ENCODE results near the gene PTPN20. TPM values are rescaled to one million over a fixed set of nuclear protein-coding genes. Genes with fewer than 3 reads are reported as not detected.
A peak's percentile ranks its signal among the peaks of the same experiment; 100 is the strongest.
"Not testable (repeated sequence)": the region's sequence is repeated elsewhere in the genome, so short reads cannot be mapped to it uniquely, and the experiment has no call there.

PTPN20 gene
- total and polyA plus RNA-seq, 8 donors, result 0.37 to 15.2 (median 1.6) TPM; not detected in 2

DNA sequence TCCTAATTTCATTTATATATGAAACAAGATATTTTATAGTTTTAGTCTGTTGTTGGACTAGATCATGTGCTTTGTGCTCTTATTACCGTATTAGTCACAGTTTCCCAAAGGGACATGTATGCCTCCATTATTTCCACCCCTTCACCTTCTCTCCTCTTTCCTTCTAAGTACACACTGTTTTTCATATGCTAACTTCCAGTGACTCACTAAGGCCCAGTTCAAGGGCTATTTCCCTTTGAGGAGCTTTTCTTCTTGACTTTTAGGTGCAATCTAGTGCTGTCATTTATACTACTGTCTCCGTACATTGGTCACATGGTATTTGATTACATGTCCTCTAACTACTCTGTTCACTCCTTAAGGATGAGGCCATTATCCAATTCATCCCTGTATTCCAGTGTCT is 55.8 kb downstream of the PTPN20 start:
- intact Hi-C loops (cut with DNase I; ENCODE audit: low total_unique reads); H3K27ac ChIP-seq; H3K4me1 ChIP-seq; H3K9me3 ChIP-seq; H3K4me3 ChIP-seq; H3K27me3 ChIP-seq; DNase-seq; H3K36me3 ChIP-seq: not testable (repeated sequence)
- whole genome bisulfite sequencing, 5 donors, result 97 to 100% (median 100%) methylated on average over 1 of the region's 2 CpGs

DNA sequence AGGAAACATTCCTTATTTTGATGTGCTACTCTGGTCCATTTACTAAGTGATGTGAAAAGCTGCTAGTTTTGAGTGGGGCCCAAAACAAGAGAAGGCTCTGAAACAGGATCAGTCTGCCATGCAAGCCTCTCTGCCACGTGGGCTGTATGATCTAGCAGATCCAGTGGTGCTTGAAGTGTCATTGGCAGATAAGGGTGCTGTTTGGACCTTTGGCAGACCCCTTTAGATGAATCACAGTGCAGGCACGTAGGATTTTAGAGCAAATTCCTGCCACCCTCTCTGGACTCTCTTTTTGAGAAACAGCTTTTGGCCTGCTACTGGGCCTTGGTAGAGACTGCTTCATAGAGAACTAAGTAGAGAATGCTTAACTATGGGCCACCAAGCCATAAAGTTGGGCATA is 69.0 kb downstream of the PTPN20 start:
- H3K4me1 ChIP-seq; intact Hi-C loops (cut with DNase I; ENCODE audit: low total_unique reads); H3K27me3 ChIP-seq; DNase-seq; H3K27ac ChIP-seq; H3K4me3 ChIP-seq; H3K36me3 ChIP-seq; H3K9me3 ChIP-seq: not testable (repeated sequence)
- WGBS, 5 donors, result no CpG with 5 or more reads among the region's 2 CpGs

DNA sequence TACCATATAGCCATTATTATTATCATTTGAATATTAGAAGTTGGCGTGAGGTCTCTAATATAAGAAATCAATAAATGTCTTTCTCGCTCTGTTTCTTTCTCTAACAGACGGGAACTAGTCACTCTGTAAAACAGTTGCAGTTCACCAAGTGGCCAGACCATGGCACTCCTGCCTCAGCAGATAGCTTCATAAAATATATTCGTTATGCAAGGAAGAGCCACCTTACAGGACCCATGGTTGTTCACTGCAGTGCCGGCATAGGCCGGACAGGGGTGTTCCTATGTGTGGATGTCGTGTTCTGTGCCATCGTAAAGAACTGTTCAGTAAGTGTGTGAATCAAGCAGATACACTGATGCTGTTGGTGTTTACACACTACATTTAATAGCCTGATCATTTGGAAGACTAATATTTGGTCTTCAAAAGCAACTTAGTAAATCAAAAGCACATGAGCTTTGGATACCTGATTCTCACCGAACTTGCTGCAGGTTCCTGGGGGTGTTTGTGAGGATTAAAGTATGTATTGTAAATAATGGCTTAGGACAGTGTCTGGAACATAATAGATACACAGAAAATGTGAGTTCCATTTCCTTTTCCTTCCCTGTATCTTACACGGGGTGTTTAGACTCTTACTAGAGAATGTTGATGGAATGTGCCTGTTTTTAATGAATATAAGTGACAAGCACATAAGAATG is 76.2 kb downstream of the PTPN20 start:
- H3K36me3 ChIP-seq; DNase-seq; intact Hi-C loops (cut with DNase I; ENCODE audit: low total_unique reads); H3K27me3 ChIP-seq; H3K4me1 ChIP-seq; H3K9me3 ChIP-seq; H3K27ac ChIP-seq; H3K4me3 ChIP-seq: not testable (repeated sequence)
- no CpG with 5 or more reads among the region's 10 CpGs for WGBS, 5 donors

DNA sequence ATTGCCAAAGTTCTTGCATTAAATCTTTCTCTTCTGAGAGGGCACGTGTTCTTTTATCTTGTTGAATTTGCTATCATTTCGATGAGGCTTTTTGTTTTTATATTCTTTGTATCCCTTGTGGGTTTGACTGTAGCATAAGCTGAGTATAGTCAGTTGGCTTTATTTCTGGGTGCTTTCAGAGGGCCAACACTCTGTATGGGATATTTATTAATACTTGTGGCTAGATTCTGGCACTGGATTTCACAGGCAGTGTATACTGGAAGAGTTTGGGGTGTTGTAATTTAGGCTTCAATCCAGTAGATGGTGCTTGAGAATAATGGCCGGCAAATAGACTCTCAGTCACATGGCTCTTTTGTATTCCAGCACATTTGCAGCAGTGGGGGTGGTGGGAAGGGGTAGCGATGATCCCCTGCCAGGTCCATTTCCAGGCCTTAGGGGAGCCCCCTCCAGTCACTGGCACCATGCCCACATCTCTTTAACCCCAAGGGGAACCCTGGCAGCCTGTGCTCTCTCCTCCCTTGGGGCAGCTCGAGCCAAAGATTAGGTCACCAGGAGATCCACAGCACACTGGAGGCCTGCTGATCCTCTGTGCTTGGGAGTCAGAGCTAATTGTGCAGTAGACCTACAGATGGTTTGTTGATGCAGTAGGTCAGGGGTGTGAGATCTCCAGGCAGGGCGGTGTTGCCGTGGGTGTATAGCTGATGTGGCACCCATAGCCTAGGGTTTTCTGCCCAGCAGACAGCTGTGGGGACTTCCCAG is 81.8 kb downstream of the PTPN20 start:
- no peaks in the 10 kb centered on the region for H3K27me3 ChIP-seq
- H3K36me3 ChIP-seq, result no peaks in the 10 kb centered on the region
- H3K4me3 ChIP-seq, result no peak overlapping the region
- peak in 1 of 2 donors; percentile 62 for DNase-seq
- TF ChIP-seq, protein P1, sequence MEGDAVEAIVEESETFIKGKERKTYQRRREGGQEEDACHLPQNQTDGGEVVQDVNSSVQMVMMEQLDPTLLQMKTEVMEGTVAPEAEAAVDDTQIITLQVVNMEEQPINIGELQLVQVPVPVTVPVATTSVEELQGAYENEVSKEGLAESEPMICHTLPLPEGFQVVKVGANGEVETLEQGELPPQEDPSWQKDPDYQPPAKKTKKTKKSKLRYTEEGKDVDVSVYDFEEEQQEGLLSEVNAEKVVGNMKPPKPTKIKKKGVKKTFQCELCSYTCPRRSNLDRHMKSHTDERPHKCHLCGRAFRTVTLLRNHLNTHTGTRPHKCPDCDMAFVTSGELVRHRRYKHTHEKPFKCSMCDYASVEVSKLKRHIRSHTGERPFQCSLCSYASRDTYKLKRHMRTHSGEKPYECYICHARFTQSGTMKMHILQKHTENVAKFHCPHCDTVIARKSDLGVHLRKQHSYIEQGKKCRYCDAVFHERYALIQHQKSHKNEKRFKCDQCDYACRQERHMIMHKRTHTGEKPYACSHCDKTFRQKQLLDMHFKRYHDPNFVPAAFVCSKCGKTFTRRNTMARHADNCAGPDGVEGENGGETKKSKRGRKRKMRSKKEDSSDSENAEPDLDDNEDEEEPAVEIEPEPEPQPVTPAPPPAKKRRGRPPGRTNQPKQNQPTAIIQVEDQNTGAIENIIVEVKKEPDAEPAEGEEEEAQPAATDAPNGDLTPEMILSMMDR (IDR thresholded peaks at IDR 0.05), result peak in 1 of 7 experiments; percentile 15
- TF ChIP-seq EP300 (IDR thresholded peaks at IDR 0.05) (no peak), POLR2A (IDR thresholded peaks at IDR 0.05) (no peak), POLR2AphosphoS5 (IDR thresholded peaks at IDR 0.05) (no peak)
- intact Hi-C loops (cut with DNase I; ENCODE audit: low total_unique reads), result no loop called here
- H3K27ac ChIP-seq, result peak overlapping the region in 2 of 5 donors; percentile 40 to 43
- WGBS, 5 donors, result 46 to 67% (median 61%) methylated on average over 5 to 7 of the region's 7 CpGs
- no peaks in the 10 kb centered on the region for H3K4me1 ChIP-seq
- peaks cover 0 to 3% (median 0%) of the 10 kb centered on the region in 4 donors for H3K9me3 ChIP-seq

DNA sequence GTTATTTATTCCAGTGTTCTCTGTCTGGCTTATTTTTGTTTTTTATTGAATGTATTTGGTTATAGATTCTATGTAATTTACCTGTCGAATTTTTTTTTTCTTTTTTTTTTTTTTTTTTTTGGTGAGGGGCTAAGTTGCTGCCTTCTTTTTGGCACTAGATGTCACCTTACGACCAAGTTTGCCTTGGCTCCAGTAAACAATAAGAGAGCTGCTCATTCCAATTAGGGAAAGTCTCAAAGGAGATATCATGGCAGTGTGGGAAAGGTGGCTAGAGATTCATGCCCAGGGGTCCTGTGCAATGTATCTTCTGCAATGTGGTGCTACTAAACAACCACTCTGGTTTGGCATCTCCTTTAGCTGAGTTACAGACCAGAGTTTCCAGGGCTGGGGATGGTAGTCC is 84.0 kb downstream of the PTPN20 start:
- H3K4me1 ChIP-seq, result no peaks in the 10 kb centered on the region
- no peak overlapping the region for H3K4me3 ChIP-seq
- intact Hi-C loops (cut with DNase I; ENCODE audit: low total_unique reads), result no loop called here
- 46 to 60% (median 58%) methylated on average over 1 to 2 of the region's 2 CpGs for WGBS, 5 donors
- H3K9me3 ChIP-seq, result peaks cover 0 to 3% (median 0%) of the 10 kb centered on the region in 4 donors
- H3K36me3 ChIP-seq, result no peaks in the 10 kb centered on the region
- H3K27ac ChIP-seq, result no peak overlapping the region
- no peak for DNase-seq
- H3K27me3 ChIP-seq, result no peaks in the 10 kb centered on the region
- TF ChIP-seq EP300 (IDR thresholded peaks at IDR 0.05), result no peak
- no peak for TF ChIP-seq POLR2A (IDR thresholded peaks at IDR 0.05)
- TF ChIP-seq, protein P1 (IDR thresholded peaks at IDR 0.05), result no peak

DNA sequence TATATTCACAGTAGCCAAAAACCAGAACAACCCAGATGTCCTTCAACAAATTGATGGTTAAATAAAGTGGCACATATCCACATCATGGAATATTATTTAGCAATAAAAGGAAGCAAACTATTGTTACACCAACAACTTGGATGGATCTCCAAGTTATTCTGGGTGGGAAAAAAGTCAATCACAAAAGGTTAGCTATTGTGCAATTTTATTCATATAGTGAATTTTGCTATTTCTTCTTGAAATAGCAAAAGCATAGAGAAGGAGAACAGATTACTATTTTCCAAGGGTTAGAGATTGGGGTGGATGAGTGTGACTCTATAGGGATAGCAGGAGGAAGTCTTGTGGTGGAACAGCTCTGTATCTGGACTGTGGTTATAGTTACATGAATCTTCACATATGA is 87.0 kb downstream of the PTPN20 start:
- no peak overlapping the region for H3K27ac ChIP-seq
- intact Hi-C loops (cut with DNase I; ENCODE audit: low total_unique reads), result no loop called here

More for the DNA sequence above, 87.0 kb downstream of the PTPN20 start:
- no peaks in the 10 kb centered on the region for H3K36me3 ChIP-seq
- H3K27me3 ChIP-seq, result no peaks in the 10 kb centered on the region
- no peak overlapping the region for H3K4me3 ChIP-seq
- no peaks in the 10 kb centered on the region for H3K4me1 ChIP-seq
- peaks cover 0 to 2% (median 0%) of the 10 kb centered on the region in 4 donors for H3K9me3 ChIP-seq
- DNase-seq, result no peak
- TF ChIP-seq, protein P1 (IDR thresholded peaks at IDR 0.05), result no peak
- TF ChIP-seq POLR2AphosphoS5 (IDR thresholded peaks at IDR 0.05) (no peak), EP300 (IDR thresholded peaks at IDR 0.05) (no peak), POLR2A (IDR thresholded peaks at IDR 0.05) (no peak)
